ENCODE measurements around the gene MRPL54.
"Not testable (repeated sequence)": the region's sequence is repeated elsewhere in the genome, so short reads cannot be mapped to it uniquely, and the experiment has no call there.

Gene MRPL54

DNA sequence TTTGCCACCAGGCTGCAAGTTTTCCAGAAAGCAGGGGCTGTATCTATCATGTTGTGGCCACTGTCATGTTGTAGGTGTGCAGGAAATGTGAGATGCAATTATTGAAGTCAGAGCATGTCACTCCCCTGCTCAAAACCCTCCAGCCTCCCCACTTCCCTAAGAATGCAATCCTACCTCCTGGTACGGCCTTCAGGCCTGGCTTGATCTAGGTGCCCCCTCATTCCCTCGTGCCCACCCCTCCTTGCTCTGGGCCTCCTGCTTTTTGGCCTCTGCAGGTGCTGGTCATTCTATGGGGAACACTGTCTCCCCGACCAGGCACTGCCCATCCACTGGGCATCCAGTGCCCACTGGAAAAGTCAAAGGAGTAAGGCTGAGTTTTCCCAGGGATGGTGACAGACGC lies 52.2 kb downstream of the MRPL54 start:
- Mint-ChIP-seq H3K4me3 (no peak overlapping the region), H3K27ac (peak overlapping the region; percentile 95), H3K9me3 (no peaks in the 10 kb centered on the region)

DNA sequence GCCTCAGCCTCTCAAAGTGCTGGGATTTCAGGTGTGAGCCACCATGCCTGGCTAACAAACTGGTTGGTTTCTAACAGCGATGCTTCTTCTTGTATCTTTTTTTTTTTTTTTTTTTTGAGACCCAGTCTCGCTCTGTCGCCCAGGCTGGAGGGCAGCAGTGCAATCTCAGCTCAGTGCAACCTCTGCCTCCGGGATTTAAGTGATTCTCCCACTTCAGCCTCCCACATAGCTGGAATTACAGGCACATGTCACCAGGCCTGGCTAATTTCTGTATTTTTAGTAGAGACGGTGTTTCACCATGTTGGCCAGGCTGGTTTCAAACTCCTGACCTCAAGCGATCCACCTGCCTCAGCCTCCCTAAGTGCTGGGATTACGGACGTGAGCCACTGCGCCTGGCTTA lies 53.7 kb downstream of the MRPL54 start:
- not testable (repeated sequence) for H3K4me3 Mint-ChIP-seq; DNase-seq; H3K9me3 Mint-ChIP-seq; H3K27ac Mint-ChIP-seq; H3K27me3 Mint-ChIP-seq; H3K36me3 Mint-ChIP-seq (ENCODE audit: low read depth)
- H3K4me1 Mint-ChIP-seq (ENCODE audit: low read depth): peaks cover 55% of the 10 kb centered on the region

More for the DNA sequence above, 52.2 kb downstream of the MRPL54 start:
- no peaks in the 10 kb centered on the region for H3K36me3 Mint-ChIP-seq (ENCODE audit: low read depth)
- DNase-seq: no peak
- no peaks in the 10 kb centered on the region for H3K27me3 Mint-ChIP-seq
- H3K4me1 Mint-ChIP-seq (ENCODE audit: low read depth): peaks cover 66% of the 10 kb centered on the region

DNA sequence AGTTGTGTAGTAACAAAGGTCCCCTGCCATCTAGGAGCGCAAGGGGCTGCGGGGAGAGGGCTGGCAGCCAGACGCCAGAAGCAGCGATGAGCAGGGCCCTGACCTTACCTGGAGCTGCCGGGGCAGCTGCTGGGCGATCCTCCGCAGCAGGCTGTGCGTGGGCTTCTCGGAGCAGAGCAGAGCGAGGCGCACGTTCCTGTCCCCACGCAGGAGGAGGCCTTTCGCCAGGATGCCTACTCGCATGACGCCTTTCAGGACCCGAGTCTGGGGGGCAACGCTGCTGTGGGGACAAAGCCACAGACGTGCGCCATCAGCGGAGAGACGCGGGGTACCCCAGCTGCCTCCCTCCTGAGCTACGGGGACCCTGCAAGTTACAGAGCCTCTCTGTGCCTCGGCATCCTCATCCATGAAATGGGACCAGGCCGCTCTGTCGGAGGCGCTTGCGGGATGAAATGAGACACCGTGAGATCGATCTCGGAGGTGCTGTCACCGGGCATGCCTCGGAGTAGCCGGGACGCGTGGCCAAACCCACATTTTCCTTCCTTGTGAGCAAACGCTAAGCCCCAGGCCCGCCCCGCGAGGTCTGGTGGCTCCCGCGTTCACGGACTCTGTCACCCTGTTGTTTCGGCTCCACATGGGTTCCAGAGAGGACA lies 54.2 kb downstream of the MRPL54 start:
- Mint-ChIP-seq H3K9me3 (no peaks in the 10 kb centered on the region), H3K4me3 (no peak overlapping the region), H3K27me3 (no peaks in the 10 kb centered on the region), H3K4me1 (ENCODE audit: low read depth) (peaks cover 55% of the 10 kb centered on the region), H3K27ac (no peak overlapping the region), H3K36me3 (ENCODE audit: low read depth) (no peaks in the 10 kb centered on the region)
- DNase-seq: no peak

All from activated T-cell treated with anti-CD3 and anti-CD28 coated beads, Interleukin-2, amount 50 U/mL, for 24 hours (primary cell).